ENCODE measurements around the gene KCNH2. TPM values are rescaled to one million over a fixed set of nuclear protein-coding genes. Genes with fewer than 3 reads are reported as not detected.
"Not testable (repeated sequence)": the region's sequence is repeated elsewhere in the genome, so short reads cannot be mapped to it uniquely, and the experiment has no call there.

Gene KCNH2
- total and polyA plus RNA-seq, 2 experiments from 2014 or later = 8.4 to 9.1 TPM

DNA sequence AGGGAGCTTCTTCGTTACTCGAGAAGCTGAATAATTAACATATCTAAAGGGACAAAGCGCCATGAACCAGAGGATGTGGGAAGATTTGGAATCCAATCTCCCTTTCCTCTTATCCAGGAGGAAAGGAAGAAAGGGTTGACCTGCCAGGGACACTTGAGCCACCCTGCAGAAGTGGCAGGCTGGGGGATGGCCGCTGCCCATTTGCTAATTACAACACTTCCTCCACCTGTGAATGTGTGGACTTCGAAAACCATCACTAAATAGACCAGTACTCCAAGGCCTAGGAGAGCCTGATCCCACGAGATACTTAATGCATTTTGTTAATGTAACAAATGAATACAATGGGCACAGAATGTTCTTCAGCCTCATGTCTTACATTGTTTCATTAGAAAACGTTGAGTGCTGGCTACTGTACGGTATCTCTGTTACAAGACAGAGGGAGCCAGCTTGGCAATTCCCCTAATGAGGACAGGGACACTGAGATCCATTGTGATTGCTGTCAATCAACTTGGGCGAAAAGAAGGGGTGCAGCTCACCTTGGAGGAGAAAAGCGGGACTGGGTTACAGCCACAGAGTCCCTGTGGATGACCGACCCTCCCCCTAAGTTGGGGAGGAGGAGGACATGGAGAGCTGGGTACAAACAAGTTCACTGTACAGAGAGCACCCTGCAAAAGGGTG is 66.4 kb downstream of the KCNH2 start:
- DNase-seq (ENCODE audit: low spot score) = no peak
- no peak overlapping the region for H2AFZ ChIP-seq
- H3K79me2 ChIP-seq = no peaks in the 10 kb centered on the region
- peaks cover 18% of the 10 kb centered on the region for H3K27me3 ChIP-seq
- no peaks in the 10 kb centered on the region for H3K9me3 ChIP-seq (ENCODE audit: low read depth)
- whole genome bisulfite sequencing (ENCODE audit: low lambda C conversion rate, missing lambda C conversion rate) = 77% methylated on average over 11 of the region's 11 CpGs
- H3K27ac ChIP-seq = no peak overlapping the region
- no peak overlapping the region for H3K4me3 ChIP-seq
- no peaks in the 10 kb centered on the region for H3K4me1 ChIP-seq (ENCODE audit: insufficient read depth)
- H4K20me1 ChIP-seq (ENCODE audit: insufficient read depth, poor library complexity, severe bottlenecking) = no peaks in the 10 kb centered on the region
- no peaks in the 10 kb centered on the region for H3K9me2 ChIP-seq (replicated peaks; ENCODE audit: insufficient read depth)
- no peak overlapping the region for H3K4me2 ChIP-seq
- TF ChIP-seq EZH2 (IDR thresholded peaks at IDR 0.05; ENCODE audit: borderline replicate concordance) (no peak), EZH2phosphoT487 (IDR thresholded peaks at IDR 0.05; ENCODE audit: low read depth, severe bottlenecking, unreplicated experiment) (no peak)
- TF ChIP-seq, protein P1, sequence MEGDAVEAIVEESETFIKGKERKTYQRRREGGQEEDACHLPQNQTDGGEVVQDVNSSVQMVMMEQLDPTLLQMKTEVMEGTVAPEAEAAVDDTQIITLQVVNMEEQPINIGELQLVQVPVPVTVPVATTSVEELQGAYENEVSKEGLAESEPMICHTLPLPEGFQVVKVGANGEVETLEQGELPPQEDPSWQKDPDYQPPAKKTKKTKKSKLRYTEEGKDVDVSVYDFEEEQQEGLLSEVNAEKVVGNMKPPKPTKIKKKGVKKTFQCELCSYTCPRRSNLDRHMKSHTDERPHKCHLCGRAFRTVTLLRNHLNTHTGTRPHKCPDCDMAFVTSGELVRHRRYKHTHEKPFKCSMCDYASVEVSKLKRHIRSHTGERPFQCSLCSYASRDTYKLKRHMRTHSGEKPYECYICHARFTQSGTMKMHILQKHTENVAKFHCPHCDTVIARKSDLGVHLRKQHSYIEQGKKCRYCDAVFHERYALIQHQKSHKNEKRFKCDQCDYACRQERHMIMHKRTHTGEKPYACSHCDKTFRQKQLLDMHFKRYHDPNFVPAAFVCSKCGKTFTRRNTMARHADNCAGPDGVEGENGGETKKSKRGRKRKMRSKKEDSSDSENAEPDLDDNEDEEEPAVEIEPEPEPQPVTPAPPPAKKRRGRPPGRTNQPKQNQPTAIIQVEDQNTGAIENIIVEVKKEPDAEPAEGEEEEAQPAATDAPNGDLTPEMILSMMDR (IDR thresholded peaks at IDR 0.05; ENCODE audit: poor library complexity) = no peak
- no peaks in the 10 kb centered on the region for H3K36me3 ChIP-seq (replicated peaks; ENCODE audit: insufficient read depth, low read depth)

DNA sequence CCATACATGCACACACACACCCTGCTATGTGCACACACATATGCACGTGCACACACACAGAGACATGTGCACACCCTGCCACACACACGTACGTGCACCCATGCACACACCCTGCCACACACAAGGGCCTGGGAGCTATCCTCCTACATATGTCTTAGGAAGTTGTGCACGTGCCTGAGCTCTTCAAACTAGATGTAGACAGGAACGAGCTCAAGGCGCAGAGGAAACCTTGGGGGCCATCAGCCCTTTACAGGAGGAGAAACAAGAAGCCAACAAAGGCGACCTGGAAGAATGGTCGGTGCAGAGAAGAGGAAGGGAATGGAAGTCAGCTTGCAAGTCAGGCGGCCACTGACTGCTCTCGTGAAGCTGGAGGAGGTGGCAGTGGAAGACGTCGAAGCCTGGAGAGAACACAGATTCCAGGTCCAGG is 67.1 kb downstream of the KCNH2 start:
- no peak for TF ChIP-seq EZH2 (IDR thresholded peaks at IDR 0.05; ENCODE audit: borderline replicate concordance)
- TF ChIP-seq, protein P1 (IDR thresholded peaks at IDR 0.05; ENCODE audit: poor library complexity) = no peak
- Histone ChIP-seq H3K36me3 (replicated peaks; ENCODE audit: insufficient read depth, low read depth) (no peaks in the 10 kb centered on the region), H4K20me1 (ENCODE audit: insufficient read depth, poor library complexity, severe bottlenecking) (no peaks in the 10 kb centered on the region), H3K27me3 (peaks cover 18% of the 10 kb centered on the region), H3K9me3 (ENCODE audit: low read depth) (no peaks in the 10 kb centered on the region), H3K4me2 (no peak overlapping the region), H3K4me1 (ENCODE audit: insufficient read depth) (no peaks in the 10 kb centered on the region), H3K27ac (no peak overlapping the region), H2AFZ (no peak overlapping the region), H3K4me3 (no peak overlapping the region), H3K9me2 (replicated peaks; ENCODE audit: insufficient read depth) (no peaks in the 10 kb centered on the region), H3K79me2 (no peaks in the 10 kb centered on the region)
- WGBS (ENCODE audit: low lambda C conversion rate, missing lambda C conversion rate) = 77% methylated on average over 12 of the region's 12 CpGs
- no peak for DNase-seq (ENCODE audit: low spot score)

DNA sequence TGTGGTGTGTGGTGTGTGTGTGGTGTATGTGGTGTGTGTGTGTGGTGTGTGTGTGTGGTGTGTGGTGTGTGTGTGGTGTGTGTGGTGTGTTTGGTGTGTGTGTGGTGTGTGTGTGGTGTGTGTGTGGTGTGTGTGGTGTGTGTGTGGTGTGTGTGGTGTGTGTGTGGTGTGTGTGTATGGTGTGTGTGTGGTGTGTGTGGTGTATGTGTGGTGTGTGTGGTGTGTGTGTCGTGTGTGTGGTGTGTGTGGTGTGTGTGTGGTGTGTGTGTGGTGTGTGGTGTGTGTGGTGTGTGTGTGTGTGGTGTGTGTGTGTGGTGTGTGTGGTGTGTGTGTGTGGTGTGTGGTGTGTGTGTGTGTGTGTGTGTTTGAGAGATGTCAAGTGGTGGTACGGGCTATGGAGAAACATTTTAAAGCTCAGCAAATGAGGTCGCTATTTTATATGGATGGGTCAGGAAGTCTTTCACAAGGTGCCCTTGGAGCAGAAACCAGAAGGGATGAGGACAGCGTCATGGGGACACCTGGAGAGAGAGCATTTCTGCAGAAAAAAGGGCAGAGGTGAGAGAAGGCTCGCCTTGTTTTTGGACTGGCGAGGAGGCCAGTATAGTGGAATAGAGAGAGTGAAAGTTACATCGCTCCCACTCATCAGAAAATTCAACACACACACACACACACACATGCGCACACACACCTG is 67.7 kb downstream of the KCNH2 start:
- H3K9me3 ChIP-seq (ENCODE audit: low read depth); DNase-seq (ENCODE audit: low spot score); H3K36me3 ChIP-seq (replicated peaks; ENCODE audit: insufficient read depth, low read depth); H3K4me1 ChIP-seq (ENCODE audit: insufficient read depth); H3K4me2 ChIP-seq; H3K27ac ChIP-seq; H4K20me1 ChIP-seq (ENCODE audit: insufficient read depth, poor library complexity, severe bottlenecking); H3K79me2 ChIP-seq; H3K9me2 ChIP-seq (replicated peaks; ENCODE audit: insufficient read depth); H2AFZ ChIP-seq; H3K4me3 ChIP-seq: not testable (repeated sequence)
- 82% methylated on average over 7 of the region's 8 CpGs for WGBS (ENCODE audit: low lambda C conversion rate, missing lambda C conversion rate)
- peaks cover 18% of the 10 kb centered on the region for H3K27me3 ChIP-seq

DNA sequence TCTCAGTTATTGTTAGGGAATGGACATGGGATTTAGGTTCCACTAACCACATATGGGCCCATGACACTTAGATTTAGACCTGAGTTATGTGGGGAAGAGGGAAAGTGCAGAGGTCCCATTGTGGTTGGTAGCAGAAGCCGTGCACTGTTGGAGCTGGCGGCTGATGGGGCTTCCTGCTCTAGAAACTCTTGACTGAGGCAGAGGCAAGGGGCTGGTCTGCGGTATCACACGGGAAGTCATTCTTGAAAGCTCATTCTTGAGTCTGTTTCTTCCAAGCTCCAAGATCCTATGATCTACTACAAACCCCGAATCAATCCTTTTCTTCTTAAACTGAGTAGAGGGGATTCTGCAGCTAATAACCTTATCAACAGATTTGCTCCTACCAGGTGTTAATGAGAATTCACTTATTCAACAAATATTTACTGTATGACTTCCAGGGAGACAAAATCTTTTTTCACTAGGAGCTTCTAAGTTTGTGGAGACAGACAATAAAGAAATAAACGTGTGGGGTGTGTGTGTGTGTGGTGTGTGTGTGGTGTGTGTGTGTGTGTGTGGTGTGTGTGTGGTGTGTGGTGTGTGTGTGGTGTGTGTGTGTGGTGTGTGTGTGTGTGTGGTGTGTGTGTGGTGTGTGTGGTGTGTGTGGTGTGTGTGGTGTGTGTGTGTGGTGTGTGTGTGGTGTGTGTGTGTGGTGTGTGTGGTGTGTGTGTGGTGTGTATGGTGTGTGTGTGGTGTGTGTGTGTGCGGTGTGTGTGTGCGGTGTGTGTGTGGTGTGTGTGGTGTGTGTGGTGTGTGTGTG is 68.7 kb downstream of the KCNH2 start:
- no peak for TF ChIP-seq EZH2 (IDR thresholded peaks at IDR 0.05; ENCODE audit: borderline replicate concordance)
- TF ChIP-seq, protein P1 (IDR thresholded peaks at IDR 0.05; ENCODE audit: poor library complexity) = no peak
- Histone ChIP-seq H3K36me3 (replicated peaks; ENCODE audit: insufficient read depth, low read depth) (no peaks in the 10 kb centered on the region), H3K4me3 (no peak overlapping the region), H3K27ac (no peak overlapping the region), H3K4me2 (no peak overlapping the region), H3K9me3 (ENCODE audit: low read depth) (no peaks in the 10 kb centered on the region), H3K9me2 (replicated peaks; ENCODE audit: insufficient read depth) (no peaks in the 10 kb centered on the region), H3K4me1 (ENCODE audit: insufficient read depth) (no peaks in the 10 kb centered on the region), H2AFZ (no peak overlapping the region), H4K20me1 (ENCODE audit: insufficient read depth, poor library complexity, severe bottlenecking) (no peaks in the 10 kb centered on the region), H3K27me3 (peaks cover 18% of the 10 kb centered on the region), H3K79me2 (no peaks in the 10 kb centered on the region)
- 79% methylated on average over 6 of the region's 8 CpGs for WGBS (ENCODE audit: low lambda C conversion rate, missing lambda C conversion rate)
- DNase-seq (ENCODE audit: low spot score) = no peak

All from hepatocyte (in vitro differentiated cells).